Bone marrow (tissue), 2 donors: Measurements from ENCODE around the gene MYO1B.

Experiments used
- DNase-seq, 2 donors: peaks; one replicate each; lab custom pipeline; 2025; lab: John Stamatoyannopoulos, UW

MYO1B gene

DNA sequence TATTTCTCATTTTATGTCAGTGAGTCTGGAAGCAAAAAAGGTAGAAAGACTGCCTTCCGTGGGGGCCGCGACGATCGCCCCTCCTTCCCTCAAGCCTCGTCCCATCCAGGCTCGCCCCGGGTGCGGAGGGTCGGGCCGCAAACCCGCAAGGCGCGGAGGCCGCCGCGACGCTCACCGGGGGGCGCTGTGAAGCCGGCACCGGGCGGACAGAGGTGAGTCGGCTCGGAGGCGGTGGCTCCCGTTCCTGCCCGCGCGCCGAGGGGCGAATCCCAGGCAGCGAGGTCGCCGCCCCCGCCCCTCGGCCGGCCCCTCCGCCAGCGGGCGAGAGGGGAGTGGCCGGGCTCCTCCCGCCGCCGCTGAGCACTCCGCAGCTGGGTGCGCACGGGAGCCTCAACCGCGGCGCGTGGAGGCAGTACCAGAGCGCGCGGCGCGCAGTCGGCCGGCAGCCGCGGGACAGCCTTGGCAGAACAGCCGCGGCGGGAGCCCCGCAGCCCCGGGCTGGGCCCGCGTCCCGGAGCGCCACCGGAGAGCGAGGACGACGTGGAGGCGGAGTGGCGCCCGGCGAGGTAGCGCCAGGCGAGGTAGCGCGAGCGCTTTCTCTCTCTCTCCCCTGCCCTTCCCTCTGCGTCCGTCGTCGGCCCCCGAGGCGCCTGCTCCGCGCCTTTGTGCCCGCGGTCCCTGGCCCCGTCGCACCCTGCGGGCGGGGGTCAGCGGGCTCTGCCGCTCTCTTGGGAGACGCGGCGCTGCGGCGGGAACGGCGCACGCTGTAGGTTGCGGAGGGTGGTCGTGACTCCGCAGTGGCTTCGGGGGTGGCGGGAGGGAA, at the start of gene MYO1B:
Gene MYO1B (plus strand): TSS at position 359 of the 823 bp plus-strand sequence. CDS start 31,492 bp downstream, outside the sequence.
- peak in 1 of 2 donors; percentile 28 for DNase-seq

DNA sequence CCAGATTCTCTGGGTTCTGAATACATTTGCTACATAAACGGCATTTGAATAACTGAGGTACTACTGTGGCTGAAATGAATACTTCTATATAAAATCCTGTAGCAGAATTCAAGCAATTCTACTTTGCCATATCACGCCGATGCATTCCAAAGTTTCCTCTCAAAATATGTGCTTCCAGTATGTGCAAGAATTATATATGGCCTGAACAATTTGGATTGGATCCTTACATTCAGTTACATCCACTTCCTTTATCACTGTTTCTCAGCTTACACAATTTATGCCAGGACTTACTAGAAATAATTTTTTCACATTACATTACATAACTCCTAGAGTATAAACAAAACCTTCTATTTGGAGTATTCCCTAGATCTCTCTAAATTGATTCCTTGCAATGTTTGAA, 48.1 kb upstream of the MYO1B start:
- no peak for DNase-seq

DNA sequence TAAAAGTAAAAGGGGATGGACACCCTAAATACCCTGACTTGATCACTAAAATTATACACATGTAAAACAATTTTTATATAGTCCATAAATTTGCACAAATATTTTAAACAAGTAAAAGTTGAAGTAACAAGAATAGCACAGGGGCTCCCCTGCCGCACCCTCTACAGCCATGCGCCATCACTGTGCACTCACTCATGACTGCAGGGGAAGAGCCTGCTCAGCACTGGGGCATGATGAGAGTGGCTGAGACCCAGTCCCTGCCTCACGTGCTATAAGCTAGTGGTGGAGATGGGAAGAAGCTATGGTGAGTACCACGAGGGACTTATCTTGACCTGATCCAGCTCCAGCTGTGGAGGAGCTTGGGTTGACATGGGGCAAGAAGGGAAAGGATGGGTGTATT, 46.9 kb upstream of the MYO1B start:
- DNase-seq = no peak

DNA sequence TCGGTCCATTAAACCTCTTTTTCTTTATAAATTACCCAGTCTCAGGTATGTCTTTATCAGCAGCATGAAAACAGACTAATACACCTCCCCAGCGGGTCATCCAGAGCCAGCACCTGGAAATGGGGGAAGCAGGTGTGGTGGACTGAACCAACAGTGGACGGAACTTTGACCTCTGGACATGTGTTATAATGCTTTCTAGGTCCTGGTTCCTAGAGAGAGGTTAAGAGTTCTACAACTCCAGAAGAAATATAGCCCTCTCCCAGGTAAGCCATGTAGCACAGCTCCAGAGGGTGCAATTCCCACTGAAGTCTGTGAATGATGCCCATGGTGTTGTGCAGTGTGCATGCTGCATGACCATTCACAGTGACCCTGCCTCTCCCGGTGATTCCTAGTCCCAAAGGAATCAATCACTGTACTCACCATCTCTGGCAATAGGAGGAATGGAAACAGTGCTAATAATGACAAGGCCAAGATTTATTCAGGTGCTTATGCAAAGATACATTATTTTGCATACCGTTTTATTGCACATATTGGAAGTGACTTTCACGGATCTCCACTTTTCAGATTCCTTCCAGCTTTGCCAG, 45.2 kb upstream of the MYO1B start:
- no peak for DNase-seq

DNA sequence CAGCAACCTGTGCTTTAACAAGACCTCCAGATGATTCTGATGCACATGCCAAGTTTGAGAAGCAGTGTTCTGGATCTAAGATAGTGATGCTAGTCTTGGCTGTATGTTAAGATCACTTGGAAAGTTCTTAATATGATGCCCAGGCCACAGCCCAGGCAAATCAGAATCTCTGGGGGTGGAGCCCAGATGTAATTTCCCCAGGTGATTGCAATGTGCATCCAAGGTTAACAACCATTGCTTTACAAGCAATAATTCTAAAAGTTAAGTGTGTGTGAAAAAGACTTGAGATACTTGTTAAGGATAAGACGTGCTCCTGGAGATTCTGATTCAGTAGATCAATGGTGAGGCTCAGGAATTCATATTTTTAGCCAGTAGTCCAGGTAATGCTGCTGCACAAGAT, 44.3 kb upstream of the MYO1B start:
- no peak for DNase-seq

DNA sequence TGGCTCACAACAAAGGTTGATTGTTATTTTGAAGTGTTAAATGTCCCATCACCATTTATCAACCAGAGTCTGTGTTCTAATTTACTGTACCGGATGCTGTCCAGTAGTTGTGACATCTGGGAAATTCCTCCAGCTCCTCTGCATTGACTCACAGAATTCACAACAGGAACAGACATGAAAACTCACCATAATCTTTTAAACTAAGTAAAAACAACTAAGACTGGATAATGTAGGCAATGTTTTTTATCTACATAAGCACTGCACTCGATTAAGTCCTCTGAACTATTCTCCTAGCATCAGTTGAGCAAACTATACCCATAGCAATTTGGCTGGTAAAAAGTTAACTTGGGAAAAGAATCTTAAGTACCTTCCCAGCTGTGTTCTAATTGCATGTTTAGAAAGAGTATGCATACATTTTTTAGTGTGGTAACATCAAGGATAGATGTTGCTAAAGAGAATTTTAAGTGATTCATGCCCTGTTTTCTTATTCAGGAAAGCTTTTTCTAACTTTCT, 42.9 kb upstream of the MYO1B start:
- DNase-seq = no peak

DNA sequence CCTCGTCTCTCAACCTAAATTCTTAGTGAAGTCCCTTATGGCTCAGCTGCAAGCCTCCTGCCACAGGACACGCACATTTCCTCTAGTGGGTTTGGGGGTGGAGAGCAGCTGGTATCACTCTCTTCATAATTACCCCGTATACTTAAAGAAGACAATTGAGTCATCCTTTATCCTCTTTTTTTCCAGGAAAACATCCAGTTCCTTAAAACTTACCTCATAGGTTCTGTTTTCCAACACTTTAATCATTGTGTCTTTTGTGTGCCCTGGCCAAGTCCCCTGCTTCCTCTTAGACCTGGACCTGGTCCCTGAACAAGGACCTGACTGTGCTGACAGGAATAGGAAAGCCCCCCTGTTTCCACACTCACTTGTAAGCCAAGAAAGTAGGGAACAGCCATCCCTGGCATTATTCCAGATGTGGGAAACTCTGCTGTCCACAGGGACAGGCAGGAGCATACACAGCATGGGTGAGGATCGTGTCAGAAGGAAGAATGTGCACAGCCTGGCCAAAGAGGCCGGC, 42.3 kb upstream of the MYO1B start:
- no peak for DNase-seq

DNA sequence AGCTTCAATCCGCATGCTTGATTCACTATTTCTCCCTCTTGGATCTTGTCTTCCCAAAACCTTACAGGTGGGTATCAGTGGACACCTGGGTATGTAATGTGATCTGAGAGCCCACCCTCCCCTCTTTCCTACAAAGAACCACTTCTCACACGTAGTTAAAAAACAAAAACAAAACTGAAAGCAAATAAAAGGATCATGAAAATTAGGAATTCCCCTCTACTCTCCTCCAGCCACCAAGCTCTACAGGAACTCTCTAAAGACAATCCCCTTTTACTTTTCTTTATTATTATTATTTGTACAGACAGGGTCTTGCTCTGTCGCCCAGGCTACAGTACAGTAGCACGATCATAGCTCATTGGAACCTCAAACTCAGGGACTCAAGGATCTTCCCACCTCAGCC, 40.8 kb upstream of the MYO1B start:
- peak in 1 of 2 donors; percentile 40 for DNase-seq

DNA sequence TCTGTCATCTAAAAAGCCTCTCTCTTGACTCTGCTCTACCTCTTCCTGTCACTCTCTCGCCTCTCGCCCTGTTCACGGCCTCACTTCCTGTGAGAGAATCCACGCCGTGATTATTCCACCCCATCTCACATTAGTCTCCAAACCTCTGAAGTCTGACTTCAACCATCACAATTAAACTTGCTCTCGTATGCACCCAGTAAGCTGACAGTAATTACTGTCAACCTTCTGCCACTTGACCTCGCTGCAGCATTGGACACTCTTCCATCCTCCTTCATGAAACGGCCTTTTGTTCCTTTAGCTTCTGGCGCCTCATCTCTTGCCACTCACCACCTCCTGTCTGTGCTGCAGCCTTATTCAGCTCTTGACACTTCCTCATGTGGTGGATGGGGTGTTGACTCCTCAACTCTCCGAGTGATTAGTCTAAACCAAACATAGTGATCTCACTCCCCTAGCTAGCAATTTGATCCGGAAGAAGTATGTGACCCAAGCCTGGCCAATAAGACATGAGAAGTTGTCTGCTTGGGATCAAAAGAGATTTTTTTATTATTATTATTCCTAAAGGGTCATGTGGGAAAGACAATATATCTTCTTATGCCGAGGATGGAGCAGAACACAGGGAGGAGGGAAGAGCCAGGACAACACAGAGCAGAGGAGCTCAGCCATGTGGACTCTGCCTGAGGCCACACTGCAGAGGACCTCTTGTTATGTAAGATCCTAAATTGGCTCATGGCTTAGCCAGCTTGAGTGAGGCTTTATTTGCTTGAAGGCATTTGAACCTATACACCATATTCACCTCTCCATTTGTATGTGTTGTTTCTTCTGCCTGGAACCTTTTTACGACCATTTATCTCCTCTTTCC, 38.4 kb upstream of the MYO1B start:
- DNase-seq = no peak

DNA sequence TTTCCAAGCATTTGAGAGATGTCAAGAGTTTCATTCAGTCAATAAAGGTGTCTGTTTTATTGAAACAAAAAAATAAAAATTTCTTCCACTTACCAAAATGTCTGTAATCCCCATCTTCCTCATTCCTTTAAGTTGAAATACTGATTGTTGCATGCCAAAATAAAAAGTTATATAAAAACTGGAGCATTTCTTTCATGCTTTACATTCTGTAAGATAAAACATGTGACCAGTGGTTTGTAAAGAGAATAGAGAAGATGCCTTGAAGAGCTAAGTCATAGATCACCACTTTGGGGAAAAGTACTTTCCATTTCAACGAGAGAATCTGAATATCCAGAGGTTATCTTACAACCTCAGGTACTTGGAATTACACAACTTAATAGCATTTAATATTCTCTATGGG, 35.9 kb upstream of the MYO1B start:
- no peak for DNase-seq

DNA sequence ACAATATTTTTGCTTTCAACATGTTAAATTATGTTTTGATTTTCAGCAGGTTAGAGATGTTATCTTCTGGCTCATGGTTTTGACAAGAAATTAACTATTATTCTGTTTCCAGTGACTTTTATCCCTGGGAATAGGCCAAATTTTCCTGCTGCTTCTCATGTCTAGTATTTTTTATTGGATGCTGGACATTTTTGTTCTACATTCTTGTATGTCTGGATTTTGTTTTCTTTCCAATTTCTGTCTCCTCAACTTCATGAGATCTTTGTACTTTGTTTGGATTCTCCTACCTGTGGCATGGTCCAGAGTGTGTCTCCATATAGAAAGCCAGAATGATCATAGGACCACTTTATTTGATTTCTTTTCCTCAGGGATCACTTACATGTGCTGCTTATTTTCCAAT, 33.1 kb upstream of the MYO1B start:
- no peak for DNase-seq

DNA sequence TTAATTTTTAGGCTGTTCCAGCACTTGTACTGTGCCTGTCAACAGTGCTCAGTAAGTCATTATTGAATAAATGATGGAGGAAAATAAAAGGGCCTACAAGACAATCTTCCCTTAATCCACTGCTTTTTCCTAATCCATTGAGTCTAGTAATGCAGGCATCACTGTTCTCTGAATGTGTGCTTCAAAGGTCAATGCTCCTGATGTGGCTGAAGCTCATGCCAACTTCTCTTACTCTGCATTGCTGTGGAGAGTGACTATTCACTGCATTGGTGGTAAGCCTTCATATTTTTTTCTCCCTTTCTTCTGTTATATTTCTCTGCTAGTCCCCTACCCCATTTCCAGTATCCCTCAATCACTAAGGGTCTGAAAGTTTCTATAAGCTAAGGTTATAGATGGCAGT, 31.9 kb upstream of the MYO1B start:
- no peak for DNase-seq

DNA sequence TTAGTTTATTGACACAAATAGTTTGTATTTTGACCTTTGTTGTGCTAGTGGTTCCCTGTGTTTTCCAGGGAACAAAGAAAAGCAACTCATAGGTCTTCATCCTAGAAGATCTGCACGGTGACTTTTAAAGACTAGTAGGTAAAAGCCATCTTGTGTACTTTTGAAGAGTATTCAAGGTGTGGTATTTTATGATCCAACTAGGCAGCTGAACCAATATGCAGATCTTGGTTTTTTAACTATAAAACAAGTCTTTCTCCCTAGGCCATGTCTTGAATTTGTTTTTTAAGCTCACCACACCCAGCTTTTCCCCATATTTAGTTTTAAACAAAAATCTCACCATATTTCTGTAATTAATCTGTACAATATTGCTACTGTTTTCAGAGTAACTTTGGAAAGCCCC, 30.0 kb upstream of the MYO1B start:
- DNase-seq = no peak

DNA sequence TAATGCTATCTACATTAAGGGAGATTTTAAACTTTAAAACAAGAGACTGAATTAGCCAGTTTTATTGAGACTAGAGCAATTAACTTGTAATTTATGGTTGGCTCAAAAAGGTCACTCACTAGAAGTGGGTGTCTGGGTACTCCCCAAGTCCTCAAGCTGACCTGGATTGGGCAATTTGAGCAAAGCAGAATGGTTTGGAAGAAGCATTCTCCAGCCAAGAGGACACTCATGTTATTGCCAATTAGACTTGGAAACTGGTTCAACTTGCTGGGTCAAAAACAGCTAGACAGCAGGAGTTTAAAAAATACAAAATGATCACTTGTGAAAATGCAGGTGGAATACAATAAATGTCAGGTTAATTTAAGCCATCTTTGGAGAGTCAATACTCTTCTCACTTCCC, 29.5 kb upstream of the MYO1B start:
- no peak for DNase-seq

DNA sequence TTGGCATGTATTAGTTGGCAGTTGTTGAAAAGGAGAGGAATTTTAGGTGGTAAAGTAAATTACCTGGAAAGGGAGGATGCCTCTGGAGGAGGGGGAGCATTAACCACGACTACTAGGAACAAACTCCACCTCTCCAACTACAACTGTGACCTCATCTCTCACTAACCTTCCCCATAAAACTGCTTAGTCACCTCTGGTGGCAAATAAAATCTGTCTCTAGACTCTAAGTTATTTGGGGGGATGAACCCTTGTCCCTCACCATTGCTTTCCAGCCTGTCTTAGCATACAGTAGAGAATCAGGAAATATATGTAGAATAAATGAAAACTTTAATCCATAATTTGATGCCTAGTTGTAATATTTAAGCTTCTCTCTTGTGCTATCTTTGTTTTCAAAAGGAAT, 27.6 kb upstream of the MYO1B start:
- no peak for DNase-seq

DNA sequence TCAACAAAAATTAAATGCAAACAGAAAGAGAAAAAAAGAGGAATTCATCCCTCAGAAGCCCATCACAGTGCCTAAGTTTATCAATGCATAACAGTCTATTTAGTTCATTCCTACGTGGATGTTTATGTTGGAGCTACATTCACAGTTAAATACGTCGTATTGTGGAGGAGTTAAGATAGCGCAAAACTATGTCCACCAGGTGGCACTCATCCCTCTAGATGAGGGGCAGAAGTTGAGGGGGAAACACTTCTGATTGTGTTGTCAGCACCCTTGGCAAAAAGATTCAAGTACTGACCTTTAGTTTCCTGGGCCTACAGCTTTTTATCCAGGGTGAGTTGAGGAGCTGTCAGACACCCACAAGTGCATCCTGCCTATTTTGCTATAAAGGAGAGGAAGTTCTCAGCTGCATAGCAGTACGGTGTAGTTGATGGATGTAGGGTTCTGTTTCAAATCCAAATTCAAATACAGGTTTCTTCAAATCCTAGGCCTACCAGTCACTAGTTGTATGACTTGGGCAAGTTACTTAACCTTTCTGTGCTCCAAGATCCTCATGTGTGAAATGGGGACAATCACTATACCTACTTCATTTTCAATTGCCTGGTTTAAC, 26.8 kb upstream of the MYO1B start:
- peak in 1 of 2 donors; percentile 31 for DNase-seq

DNA sequence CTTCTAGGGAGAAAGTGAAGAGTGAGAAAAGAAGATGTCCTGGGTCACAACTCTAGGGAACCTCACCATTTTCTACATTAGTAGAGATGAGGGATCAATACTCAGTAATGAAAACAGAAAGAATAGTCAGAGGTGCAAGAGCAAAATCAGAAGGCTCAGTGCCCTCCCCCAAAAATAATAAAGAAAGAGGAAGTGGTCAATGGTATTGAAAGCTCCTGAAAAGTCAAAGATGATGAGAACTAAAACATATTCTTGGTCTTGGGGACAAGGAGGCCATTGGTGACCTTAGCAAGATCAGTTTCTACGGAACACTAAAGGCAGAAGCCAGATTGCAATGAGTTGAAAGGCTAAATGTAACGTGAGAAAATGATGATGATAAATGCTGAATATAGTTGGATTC, 24.5 kb upstream of the MYO1B start:
- DNase-seq = no peak

DNA sequence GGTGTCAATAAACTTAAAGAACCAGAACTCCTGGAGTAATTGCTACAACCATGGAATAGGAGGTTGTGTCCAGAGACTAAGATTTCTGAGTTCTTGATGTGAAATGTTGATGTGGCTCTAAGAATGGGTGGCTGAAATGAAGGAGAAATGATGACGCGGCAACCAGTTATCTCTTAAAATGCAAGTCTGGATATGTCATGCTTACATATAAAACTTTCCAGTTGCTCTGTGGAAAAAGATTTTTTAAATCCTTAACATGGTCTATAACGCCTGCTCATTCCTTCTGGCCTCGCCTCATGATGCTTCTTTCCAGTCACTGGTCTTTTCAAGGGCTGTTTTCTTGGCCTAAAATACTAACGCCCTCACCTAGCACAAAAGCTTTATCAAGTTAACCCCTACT, 23.5 kb upstream of the MYO1B start:
- DNase-seq = no peak

DNA sequence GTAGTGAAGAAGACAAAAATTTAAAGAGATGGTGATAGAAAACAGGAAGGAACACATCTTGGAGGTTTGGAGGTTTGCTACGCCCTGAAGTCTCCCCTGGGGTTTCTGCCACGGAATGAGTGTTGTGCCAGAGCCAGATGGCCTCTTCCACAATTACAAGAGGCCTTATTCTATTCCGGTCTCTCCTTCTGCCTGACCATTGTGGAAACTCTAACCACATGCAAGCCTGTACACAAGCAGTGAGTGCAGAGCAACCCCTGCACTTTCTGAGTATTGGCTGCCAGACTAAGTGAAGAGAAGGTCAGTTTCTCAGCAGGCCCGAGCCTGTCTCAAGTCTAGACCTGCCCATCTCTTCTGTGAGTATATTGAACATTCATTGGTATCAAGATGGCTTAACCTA, 22.7 kb upstream of the MYO1B start:
- no peak for DNase-seq

DNA sequence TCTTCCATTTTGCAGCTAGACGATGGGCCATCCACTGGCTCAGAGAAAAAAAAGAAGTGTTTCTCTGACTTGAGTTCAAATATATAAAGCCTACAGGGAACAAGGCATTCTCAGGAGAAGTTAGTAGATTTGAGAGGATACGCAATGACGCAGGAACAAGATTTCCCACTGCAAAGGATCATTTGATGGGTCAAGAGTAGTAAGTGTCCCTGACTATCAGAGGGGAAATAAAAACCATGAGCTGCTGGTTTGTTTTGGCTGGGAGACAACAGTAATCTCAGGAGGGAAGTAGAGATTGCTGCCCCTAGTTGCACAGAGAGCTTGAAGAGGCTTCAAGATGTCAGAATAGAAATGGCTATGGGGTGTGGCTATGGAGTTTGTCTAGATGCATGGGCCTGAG, 22.3 kb upstream of the MYO1B start:
- DNase-seq = no peak

DNA sequence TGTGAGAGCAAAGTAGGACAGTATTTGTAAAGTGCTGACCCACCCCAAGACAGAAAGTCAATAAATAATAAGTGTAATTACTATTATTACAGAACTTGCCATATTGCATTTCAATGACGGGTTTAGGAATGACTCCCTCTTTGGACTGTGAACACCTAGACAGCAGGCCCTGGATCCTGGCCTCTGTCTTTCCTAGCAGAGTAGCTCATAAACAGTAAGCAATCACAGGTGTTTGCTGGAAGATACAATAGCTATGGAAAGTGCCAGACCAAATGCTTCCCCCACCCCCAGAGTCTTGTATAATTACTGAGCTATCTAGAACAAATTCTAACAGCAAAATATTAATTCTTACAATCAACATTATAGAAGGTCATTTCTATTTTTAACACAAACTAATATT, 20.1 kb upstream of the MYO1B start:
- no peak for DNase-seq

DNA sequence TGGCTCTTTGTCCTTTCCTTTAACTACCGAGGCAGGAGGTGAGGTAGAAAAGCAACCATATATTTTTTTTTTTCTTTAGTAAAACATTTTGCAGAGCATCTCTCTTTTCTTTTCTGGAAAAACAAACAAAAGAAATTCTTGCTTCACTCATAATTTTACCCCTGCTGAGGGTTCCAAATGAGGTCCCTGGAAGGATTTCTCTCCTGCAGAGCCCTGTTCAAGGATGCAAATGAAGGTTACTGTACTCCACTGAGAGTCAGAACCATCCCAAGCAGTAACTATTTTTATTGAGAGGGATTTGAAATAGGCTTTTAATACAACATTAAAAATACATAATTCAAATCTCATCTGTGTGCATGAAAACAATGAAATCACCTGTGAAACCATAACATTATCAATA, 19.5 kb upstream of the MYO1B start:
- no peak for DNase-seq
